HEK293T (cell line): ENCODE results near the gene CACNA1C.

ENCODE experiments used
- ARNT ChIP-seq: fragments of 450-650 bp; IDR thresholded peaks from 2 replicates; pipeline ENCODE4 v1.6.1; 2017; ENCODE audit warnings: mild to moderate bottlenecking
- BHLHE40 ChIP-seq: fragments of 450-650 bp; IDR thresholded peaks from 2 replicates; pipeline ENCODE4 v1.6.1; 2016; ENCODE audit warnings: mild to moderate bottlenecking, moderate library complexity, borderline replicate concordance
- HDGF ChIP-seq: fragments of 450-650 bp; IDR thresholded peaks from 2 replicates; pipeline ENCODE4 v1.6.1; 2017; ENCODE audit warnings: antibody characterized with exemption, borderline replicate concordance
- L3MBTL2 ChIP-seq: fragments of 450-650 bp; conservative IDR thresholded peaks from 2 replicates; pipeline ENCODE4 v1.6.1; 2016; ENCODE audit warnings: mild to moderate bottlenecking
- LEF1 ChIP-seq: fragments of 450-650 bp; IDR thresholded peaks from 2 replicates; pipeline ENCODE4 v1.6.1; 2017; ENCODE audit warnings: mild to moderate bottlenecking, borderline replicate concordance
- NFRKB ChIP-seq: fragments of 450-650 bp; IDR thresholded peaks from 2 replicates; pipeline ENCODE4 v1.6.1; 2016; ENCODE audit warnings: mild to moderate bottlenecking, moderate library complexity
- SUZ12 ChIP-seq: fragments of 450-650 bp; IDR thresholded peaks from 2 replicates; pipeline ENCODE4 v1.6.1; 2016; ENCODE audit warnings: mild to moderate bottlenecking

- TF ChIP-seq BHLHE40 (no peak), LEF1 (no peak), ARNT (no peak), L3MBTL2 (no peak), HDGF (no peak), NFRKB (no peak), SUZ12 (no peak)
Measured at GRCh38 chr12:2390850-2391390, 338.1 kb downstream of the CACNA1C start.
